Hepatocyte (in vitro differentiated cells): ENCODE results near the gene EIF4G3.

Source experiments
- EZH2 ChIP-seq: fragments of 200-600 bp; sonication (generic); IDR thresholded peaks from 2 replicates; pipeline ENCODE4 v1.6.1; 2016; ENCODE audit warnings: antibody characterized with exemption, mild to moderate bottlenecking, borderline replicate concordance
- EZH2phosphoT487 ChIP-seq: fragments of 200-600 bp; sonication (generic); IDR thresholded peaks from one replicate; pipeline ENCODE4 v1.6.1; 2018; ENCODE audit warnings: antibody characterized with exemption, mild to moderate bottlenecking, low read depth, moderate library complexity; ENCODE audit not compliant: unreplicated experiment, severe bottlenecking
- TF ChIP-seq, protein P1 (sequence below): fragments of 200-600 bp; sonication (generic); IDR thresholded peaks from 2 replicates; pipeline ENCODE4 v1.5.1; 2016; ENCODE audit warnings: antibody characterized with exemption, mild to moderate bottlenecking; ENCODE audit not compliant: poor library complexity

DNA sequence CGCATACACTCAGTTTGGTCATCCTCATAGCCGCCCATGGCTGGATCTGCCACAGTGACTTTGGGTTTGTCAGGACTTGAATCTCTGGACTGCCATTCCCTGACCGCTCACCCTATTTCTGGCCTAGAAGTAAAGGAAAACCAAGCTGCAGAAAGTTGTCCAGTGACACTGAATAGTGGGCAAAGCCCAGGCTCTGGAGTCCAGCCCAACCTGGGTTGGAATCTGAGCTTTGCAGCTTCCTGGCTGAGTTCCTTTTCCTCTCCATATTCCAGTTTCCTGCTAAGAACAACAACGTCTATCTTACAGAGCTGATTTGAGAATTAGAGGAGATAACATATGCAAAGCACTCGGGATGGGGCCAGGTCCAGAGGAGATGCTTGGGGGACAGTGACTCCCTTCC is 15.6 kb upstream of the EIF4G3 start:
- TF ChIP-seq, protein P1, sequence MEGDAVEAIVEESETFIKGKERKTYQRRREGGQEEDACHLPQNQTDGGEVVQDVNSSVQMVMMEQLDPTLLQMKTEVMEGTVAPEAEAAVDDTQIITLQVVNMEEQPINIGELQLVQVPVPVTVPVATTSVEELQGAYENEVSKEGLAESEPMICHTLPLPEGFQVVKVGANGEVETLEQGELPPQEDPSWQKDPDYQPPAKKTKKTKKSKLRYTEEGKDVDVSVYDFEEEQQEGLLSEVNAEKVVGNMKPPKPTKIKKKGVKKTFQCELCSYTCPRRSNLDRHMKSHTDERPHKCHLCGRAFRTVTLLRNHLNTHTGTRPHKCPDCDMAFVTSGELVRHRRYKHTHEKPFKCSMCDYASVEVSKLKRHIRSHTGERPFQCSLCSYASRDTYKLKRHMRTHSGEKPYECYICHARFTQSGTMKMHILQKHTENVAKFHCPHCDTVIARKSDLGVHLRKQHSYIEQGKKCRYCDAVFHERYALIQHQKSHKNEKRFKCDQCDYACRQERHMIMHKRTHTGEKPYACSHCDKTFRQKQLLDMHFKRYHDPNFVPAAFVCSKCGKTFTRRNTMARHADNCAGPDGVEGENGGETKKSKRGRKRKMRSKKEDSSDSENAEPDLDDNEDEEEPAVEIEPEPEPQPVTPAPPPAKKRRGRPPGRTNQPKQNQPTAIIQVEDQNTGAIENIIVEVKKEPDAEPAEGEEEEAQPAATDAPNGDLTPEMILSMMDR, result no peak
- TF ChIP-seq EZH2 (no peak), EZH2phosphoT487 (no peak)
